Muscle of arm (tissue), 12 donors: ENCODE results near the gene FAM180A. TPM values are rescaled to one million over a fixed set of nuclear protein-coding genes. Genes with fewer than 3 reads are reported as not detected.
"Not testable (repeated sequence)": the region's sequence is repeated elsewhere in the genome, so short reads cannot be mapped to it uniquely, and the experiment has no call there.

ENCODE experiments used
- DNase-seq: peaks from one replicate; pipeline ENCODE4 v3.0.0-alpha.2; 2013
- polyA plus RNA-seq, 12 donors: library from polyadenylated mRNA; unstranded; fragments of 120-200 nt; gene quantifications; one replicate each; pipeline ENCODE4 v1.2.1, GENCODE V29; 2013; ENCODE audit not compliant: insufficient read length in 12 of 12

The FAM180A gene
- polyA plus RNA-seq, 12 donors = 0.12 to 0.49 (median 0.31) TPM; not detected in 4

- DNase-seq = no peak
These were observed 34.7 kb downstream of the FAM180A start for GRCh38 chr7:135713836-135714470.

GRCh38 chr7:135712796-135713195 is 35.8 kb downstream of the FAM180A start:
- no peak for DNase-seq

GRCh38 chr7:135712182-135712782 is 36.3 kb downstream of the FAM180A start:
- no peak for DNase-seq

- DNase-seq = no peak
These were observed 37.5 kb downstream of the FAM180A start for GRCh38 chr7:135711139-135711469.

GRCh38 chr7:135710417-135711138 is 38.0 kb downstream of the FAM180A start:
- no peak for DNase-seq

- no peak for DNase-seq
These were observed 39.1 kb downstream of the FAM180A start for GRCh38 chr7:135709508-135709907.

GRCh38 chr7:135708041-135708440 is 40.6 kb downstream of the FAM180A start:
- no peak for DNase-seq

- DNase-seq = no peak
These were observed 41.0 kb downstream of the FAM180A start for GRCh38 chr7:135707570-135707966.

GRCh38 chr7:135706858-135707569 is 41.6 kb downstream of the FAM180A start:
- DNase-seq = no peak

- no peak for DNase-seq
These were observed 42.4 kb downstream of the FAM180A start for GRCh38 chr7:135706038-135706742.

- DNase-seq = no peak
These were observed 43.9 kb downstream of the FAM180A start for GRCh38 chr7:135704698-135705097.

GRCh38 chr7:135704074-135704473 is 44.5 kb downstream of the FAM180A start:
- no peak for DNase-seq

- no peak for DNase-seq
These were observed 51.1 kb downstream of the FAM180A start for GRCh38 chr7:135697276-135698049.

- no peak for DNase-seq
These were observed 55.1 kb downstream of the FAM180A start for GRCh38 chr7:135693558-135693957.

GRCh38 chr7:135692606-135693005 is 56.0 kb downstream of the FAM180A start:
- DNase-seq = not testable (repeated sequence)

GRCh38 chr7:135692055-135692454 is 56.6 kb downstream of the FAM180A start:
- no peak for DNase-seq

GRCh38 chr7:135690566-135690965 is 58.0 kb downstream of the FAM180A start:
- no peak for DNase-seq

- no peak for DNase-seq
These were observed 61.1 kb downstream of the FAM180A start for GRCh38 chr7:135687466-135687865.

GRCh38 chr7:135685306-135686084 is 63.1 kb downstream of the FAM180A start:
- DNase-seq = no peak

GRCh38 chr7:135684699-135685098 is 63.9 kb downstream of the FAM180A start:
- no peak for DNase-seq
